Activated naive CD4-positive, alpha-beta T cell treated with anti-CD3 and anti-CD28 coated beads, Interleukin-2, amount 50 U/mL, for 16 hours (primary cell): ENCODE measurements around the gene NIPSNAP2.
"Not testable (repeated sequence)": the region's sequence is repeated elsewhere in the genome, so short reads cannot be mapped to it uniquely, and the experiment has no call there.

ENCODE experiments used
- DNase-seq: peaks from one replicate; pipeline ENCODE4 v3.0.0-alpha.2; 2020

Gene NIPSNAP2

DNA sequence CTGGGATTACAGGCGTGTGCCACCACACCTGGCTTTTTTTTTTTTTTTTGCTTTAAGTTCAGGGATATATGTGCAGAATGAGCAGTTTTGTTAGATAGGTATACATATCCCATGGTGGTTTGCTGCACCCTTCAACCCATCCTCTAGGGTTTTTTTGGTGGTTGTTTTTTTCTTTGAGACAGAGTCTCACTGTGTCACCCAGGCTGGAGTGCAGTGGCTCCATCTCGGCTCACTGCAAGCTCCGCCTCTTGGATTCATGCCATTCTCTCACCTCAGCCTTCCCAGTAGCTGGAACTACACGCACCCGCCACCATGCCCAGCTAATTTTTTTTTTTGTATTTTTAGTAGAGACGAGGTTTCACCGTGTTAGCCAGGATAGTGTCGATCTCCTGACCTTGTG lies 84.4 kb downstream of the NIPSNAP2 start:
- DNase-seq = not testable (repeated sequence)
